Psoas muscle (tissue), 8 donors: Measurements from ENCODE around the gene FBXO3. TPM values are rescaled to one million over a fixed set of nuclear protein-coding genes. Genes with fewer than 3 reads are reported as not detected.
"Not testable (repeated sequence)": the region's sequence is repeated elsewhere in the genome, so short reads cannot be mapped to it uniquely, and the experiment has no call there.

Experiments used
- ATAC-seq, 4 donors: fragments of 200-7000 bp; cut with Tn5 transposase; one replicate each; pipeline ENCODE4 v1.9.1; 2020; ENCODE audit warnings: moderate library complexity in 3 of 4, mild to moderate bottlenecking in 2 of 4
- DNase-seq, 2 donors: peaks; one replicate each; pipeline ENCODE4 v3.0.0-alpha.2; 2020
- H3K27ac ChIP-seq: fragments of 200-600 bp; one replicate; pipeline ENCODE4 v1.8.0; 2022
- H3K27me3 ChIP-seq, 3 donors: fragments of 200-600 bp in 1 of 3; one replicate each; pipeline versions ENCODE4 v1.6.1 to v1.8.0; 2013 to 2022; ENCODE audit warnings: low read length in 2 of 3, mild to moderate bottlenecking in 2 of 3, moderate library complexity in 1 of 3; ENCODE audit not compliant: insufficient read depth in 3 of 3
- H3K36me3 ChIP-seq, 2 donors: fragments of 200-600 bp in 1 of 2; one replicate each; pipeline versions ENCODE4 v1.6.1 to v1.8.0; 2013 to 2022; ENCODE audit warnings: low read depth in 1 of 2, mild to moderate bottlenecking in 1 of 2, moderate library complexity in 1 of 2; ENCODE audit not compliant: insufficient read depth in 1 of 2
- H3K4me1 ChIP-seq: fragments of 200-600 bp; one replicate; pipeline ENCODE4 v1.8.0; 2022
- H3K4me3 ChIP-seq: fragments of 200-600 bp; one replicate; pipeline ENCODE4 v1.8.0; 2022; ENCODE audit warnings: mild to moderate bottlenecking
- H3K9me3 ChIP-seq: fragments of 200-600 bp; one replicate; pipeline ENCODE4 v1.8.0; 2022
- WGBS, 3 donors: extraction: QIAGEN DNeasy Blood & Tissue Kit; methylation state at CpG; one replicate each; pipeline versions ENCODE4 v1.1.6 to v1.1.7; 2013; 5-methylcytosine and 5-hydroxymethylcytosine counted together
- intact Hi-C, 2 donors: fragments of 100-400 bp; cut with DNase I; formaldehyde crosslinking; loops; one replicate each; pipeline versions ENCODE4 v1.11.0 to v1.14.2; 2022
- polyA plus RNA-seq, 3 donors: library from polyadenylated mRNA; stranded (reverse); fragments of 200-250 nt; gene quantifications; one replicate each; pipeline ENCODE4 v1.2.3, GENCODE V29; 2013
- total RNA-seq, 4 donors: library from RNA; stranded (reverse); fragmentation: NEBNext Ultra II Directional in 2 of 4; extraction: Animal tissue kit (Norgen Biotek cat#: 25700) in 2 of 4; gene quantifications; one replicate each; pipeline versions ENCODE4 v1.2.1 to v1.2.4, GENCODE V29; 2021 to 2023
- TF ChIP-seq, protein P1 (sequence below): fragments of 200-600 bp; IDR thresholded peaks from one replicate; pipeline ENCODE4 v1.8.0; 2022; ENCODE audit warnings: antibody characterized with exemption
- donor health status: healthy with polysubstance abuse.
- donor health status: DM: no; HTN: no; CAD: no; lungs with moderate emphysema.
- donor health status: Bipolar disorder and iron deficiency.
- donor health status: healthy.
- donor health status: DM: yes; HTN: yes; CAD: no.
- donor health status: DM: no; HTN: no; CAD: no.
- donor health status: DM: no; HTN: no; CAD: no.
- donor health status: DM: yes; HTN: yes; CAD: no.

The FBXO3 gene
- total and polyA plus RNA-seq, 7 donors: 13.4 to 52.6 (median 36.7) TPM

DNA sequence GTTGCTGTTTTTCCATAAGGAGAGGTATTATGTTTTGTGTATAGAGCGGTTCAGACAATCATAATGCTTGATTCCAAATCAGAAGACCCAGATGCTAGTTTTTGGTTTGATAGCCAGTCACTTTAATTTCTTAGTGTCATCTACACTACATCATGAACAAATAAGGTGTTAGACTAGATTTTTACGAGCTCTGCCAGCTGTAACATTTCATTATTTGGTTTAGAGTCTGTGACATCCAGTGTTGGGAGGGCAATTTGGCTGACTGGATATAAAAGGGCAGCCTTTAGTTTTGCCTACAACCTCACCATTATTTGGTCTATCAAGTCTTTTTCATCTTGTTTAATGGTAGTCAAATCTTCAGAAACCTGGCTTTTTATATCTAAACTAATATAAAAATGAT, 30.2 kb upstream of the FBXO3 start:
- H3K4me3 ChIP-seq: no peak overlapping the region
- peaks cover 0 to 23% (median 8%) of the 10 kb centered on the region in 3 donors for H3K27me3 ChIP-seq
- ATAC-seq (no peak), DNase-seq (no peak)
- 76 to 82% (median 80%) methylated on average over 2 of the region's 2 CpGs for WGBS, 3 donors
- no peak overlapping the region for H3K27ac ChIP-seq
- no peaks in the 10 kb centered on the region for H3K36me3 ChIP-seq
- no peaks in the 10 kb centered on the region for H3K9me3 ChIP-seq
- intact Hi-C loops: no loop called here
- TF ChIP-seq, protein P1, sequence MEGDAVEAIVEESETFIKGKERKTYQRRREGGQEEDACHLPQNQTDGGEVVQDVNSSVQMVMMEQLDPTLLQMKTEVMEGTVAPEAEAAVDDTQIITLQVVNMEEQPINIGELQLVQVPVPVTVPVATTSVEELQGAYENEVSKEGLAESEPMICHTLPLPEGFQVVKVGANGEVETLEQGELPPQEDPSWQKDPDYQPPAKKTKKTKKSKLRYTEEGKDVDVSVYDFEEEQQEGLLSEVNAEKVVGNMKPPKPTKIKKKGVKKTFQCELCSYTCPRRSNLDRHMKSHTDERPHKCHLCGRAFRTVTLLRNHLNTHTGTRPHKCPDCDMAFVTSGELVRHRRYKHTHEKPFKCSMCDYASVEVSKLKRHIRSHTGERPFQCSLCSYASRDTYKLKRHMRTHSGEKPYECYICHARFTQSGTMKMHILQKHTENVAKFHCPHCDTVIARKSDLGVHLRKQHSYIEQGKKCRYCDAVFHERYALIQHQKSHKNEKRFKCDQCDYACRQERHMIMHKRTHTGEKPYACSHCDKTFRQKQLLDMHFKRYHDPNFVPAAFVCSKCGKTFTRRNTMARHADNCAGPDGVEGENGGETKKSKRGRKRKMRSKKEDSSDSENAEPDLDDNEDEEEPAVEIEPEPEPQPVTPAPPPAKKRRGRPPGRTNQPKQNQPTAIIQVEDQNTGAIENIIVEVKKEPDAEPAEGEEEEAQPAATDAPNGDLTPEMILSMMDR: no peak
- peaks cover 3% of the 10 kb centered on the region for H3K4me1 ChIP-seq

DNA sequence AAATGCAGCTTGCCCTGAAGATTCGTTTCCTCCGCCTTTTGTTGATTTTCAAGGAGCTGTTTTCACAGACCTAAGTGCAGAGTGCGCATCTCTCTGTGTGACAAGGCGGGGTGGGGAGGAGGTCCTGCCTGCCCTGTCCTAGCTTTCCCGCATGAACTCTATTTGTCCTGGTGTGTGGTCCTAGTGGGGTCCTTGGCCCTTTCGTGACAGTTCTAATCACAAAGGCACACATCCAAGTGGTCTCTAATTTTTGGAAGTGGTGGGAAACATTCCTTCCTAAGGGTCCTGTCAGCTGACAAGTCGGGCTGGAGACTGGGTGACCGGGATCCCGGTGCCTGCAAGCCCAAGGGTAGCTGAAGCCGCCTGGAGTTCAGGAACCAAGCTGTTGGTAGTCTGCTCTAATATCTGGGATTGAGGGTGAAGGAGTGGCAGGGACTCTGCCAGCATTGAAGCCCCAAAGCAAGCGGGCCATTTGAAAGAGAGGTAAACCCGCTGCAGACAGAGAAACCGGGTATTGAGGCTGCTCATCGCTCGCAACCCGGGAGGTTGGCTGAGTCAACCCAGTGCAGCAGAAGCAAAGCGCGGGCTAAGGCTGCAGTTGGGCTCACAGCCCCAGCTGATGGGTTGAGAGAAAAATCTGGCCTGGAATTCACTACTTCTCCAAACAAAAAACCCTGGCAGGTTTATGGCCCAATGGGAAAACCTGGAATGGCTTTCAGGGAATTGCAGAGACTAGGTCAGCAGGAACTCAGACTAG, 28.1 kb upstream of the FBXO3 start:
- no peak overlapping the region for H3K27ac ChIP-seq
- DNase-seq (peak; percentile 36 to 56), ATAC-seq (peak in 3 of 4 donors; percentile 50 to 71 (median 59))
- TF ChIP-seq, protein P1: no peak
- H3K4me3 ChIP-seq: peak overlapping the region; percentile 38
- no peaks in the 10 kb centered on the region for H3K36me3 ChIP-seq
- WGBS, 3 donors: 9 to 17% (median 12%) methylated on average over 18 of the region's 18 CpGs
- intact Hi-C loops: no loop called here
- no peaks in the 10 kb centered on the region for H3K9me3 ChIP-seq
- H3K27me3 ChIP-seq: peaks cover 0 to 26% (median 8%) of the 10 kb centered on the region in 3 donors
- H3K4me1 ChIP-seq: no peaks in the 10 kb centered on the region

DNA sequence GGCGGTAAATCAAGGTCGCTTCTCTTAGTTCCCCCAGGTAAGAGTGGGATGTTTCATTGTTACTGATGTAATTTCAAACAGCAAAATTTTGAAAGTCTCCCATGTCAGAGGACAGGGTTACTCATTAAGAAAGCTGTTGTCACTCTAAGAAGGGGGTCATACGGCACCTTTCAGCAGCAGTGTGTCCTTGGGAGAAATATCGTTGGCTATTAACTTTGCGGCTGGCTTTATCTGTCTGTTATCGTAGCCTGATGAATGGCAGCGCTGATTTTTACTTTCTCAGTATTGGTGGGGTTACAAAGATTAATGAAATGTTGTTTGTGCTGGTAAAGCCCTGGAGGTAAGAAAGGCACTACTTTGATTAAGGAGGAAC, 27.5 kb upstream of the FBXO3 start:
- H3K4me3 ChIP-seq: peak overlapping the region; percentile 38

DNA sequence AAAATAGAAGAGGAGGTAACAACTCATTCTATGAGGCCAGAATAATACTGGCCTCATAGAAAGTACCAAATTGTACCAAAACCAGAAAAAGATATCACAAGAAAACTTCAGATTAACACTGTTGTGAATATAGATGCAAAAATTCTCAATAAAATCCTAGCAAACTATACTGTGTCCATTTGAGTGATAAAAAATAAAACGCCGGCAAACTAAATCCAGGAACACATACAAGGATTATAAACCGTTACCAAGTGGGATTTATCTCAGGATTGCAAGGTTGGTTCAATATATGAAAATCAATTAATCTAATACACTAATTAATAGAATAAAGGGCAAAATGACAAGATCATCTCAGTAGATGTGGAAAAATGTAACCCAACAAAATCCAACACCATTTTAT, 23.6 kb upstream of the FBXO3 start:
- H3K27ac ChIP-seq: no peak overlapping the region
- H3K4me1 ChIP-seq: no peaks in the 10 kb centered on the region
- no peaks in the 10 kb centered on the region for H3K9me3 ChIP-seq
- no peak overlapping the region for H3K4me3 ChIP-seq
- 93 to 96% (median 95%) methylated on average over 3 of the region's 3 CpGs for WGBS, 3 donors
- ATAC-seq (no peak), DNase-seq (no peak)
- TF ChIP-seq, protein P1: no peak
- H3K27me3 ChIP-seq: peaks cover 0 to 26% (median 8%) of the 10 kb centered on the region in 3 donors
- intact Hi-C loops: no loop called here
- no peaks in the 10 kb centered on the region for H3K36me3 ChIP-seq

More for the DNA sequence above, 27.5 kb upstream of the FBXO3 start:
- ATAC-seq: no peak
- no peak for DNase-seq
- H3K4me1 ChIP-seq: no peaks in the 10 kb centered on the region
- 49 to 53% (median 51%) methylated on average over 7 of the region's 7 CpGs for WGBS, 3 donors
- H3K27ac ChIP-seq: no peak overlapping the region
- peaks cover 0 to 26% (median 8%) of the 10 kb centered on the region in 3 donors for H3K27me3 ChIP-seq
- TF ChIP-seq, protein P1: no peak
- no peaks in the 10 kb centered on the region for H3K9me3 ChIP-seq
- intact Hi-C loops: no loop called here
- H3K36me3 ChIP-seq: no peaks in the 10 kb centered on the region

DNA sequence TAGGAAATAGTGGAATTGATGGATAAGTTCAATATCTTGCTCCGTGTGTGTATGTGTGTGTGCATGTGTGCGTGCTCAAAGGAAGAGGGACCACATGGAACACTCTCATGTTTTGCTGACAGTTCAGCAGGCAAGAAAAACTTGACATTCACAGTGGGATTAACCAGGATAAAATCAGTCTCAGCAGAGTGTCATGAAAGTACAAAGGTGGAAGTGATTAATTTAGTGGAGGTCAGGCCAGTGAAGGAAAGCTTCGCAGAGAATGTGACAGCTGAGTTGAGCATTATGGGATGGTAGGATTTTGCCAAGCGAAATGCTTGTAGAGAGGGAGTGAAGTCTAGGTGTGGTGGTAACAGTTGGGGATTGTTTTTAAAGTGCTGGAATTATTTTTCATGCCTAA, 15.7 kb upstream of the FBXO3 start:
- TF ChIP-seq, protein P1: no peak
- DNase-seq (no peak), ATAC-seq (peak in 2 of 4 donors; percentile 68 to 78)
- no peaks in the 10 kb centered on the region for H3K4me1 ChIP-seq
- H3K27me3 ChIP-seq: peaks cover 0 to 4% (median 3%) of the 10 kb centered on the region in 3 donors
- H3K9me3 ChIP-seq: no peaks in the 10 kb centered on the region
- intact Hi-C loops: no loop called here
- no peak overlapping the region for H3K27ac ChIP-seq
- WGBS, 3 donors: 24 to 32% (median 31%) methylated on average over 4 of the region's 4 CpGs
- H3K36me3 ChIP-seq: no peaks in the 10 kb centered on the region
- H3K4me3 ChIP-seq: no peak overlapping the region

DNA sequence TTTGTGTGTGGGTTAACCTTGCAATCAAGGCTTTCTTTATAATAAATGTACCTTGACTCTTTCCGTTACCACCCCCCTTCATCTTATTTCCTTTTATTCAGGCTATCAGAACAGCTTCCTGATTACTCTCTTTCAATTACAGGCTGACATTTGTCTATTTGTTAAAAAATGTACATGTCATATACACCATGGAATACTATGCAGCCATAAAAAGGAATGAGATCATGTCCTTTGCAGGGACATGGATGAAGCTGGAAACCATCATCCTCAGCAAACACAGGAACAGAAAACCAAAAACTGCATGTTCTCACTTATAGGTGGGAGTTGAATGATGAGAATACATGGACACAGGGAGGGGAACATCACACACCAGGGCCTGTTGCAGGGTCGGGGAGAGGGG, 13.8 kb upstream of the FBXO3 start:
- 88 to 92% (median 91%) methylated on average over 2 of the region's 2 CpGs for WGBS, 3 donors
- DNase-seq, ATAC-seq, H3K4me3 ChIP-seq, H3K27me3 ChIP-seq, H3K4me1 ChIP-seq, H3K36me3 ChIP-seq, intact Hi-C loops, H3K9me3 ChIP-seq, H3K27ac ChIP-seq: not testable (repeated sequence)
